NCI-H2196 treated with DMSO at 0.1 percent for 48 hours (cell line): ENCODE measurements around the gene MACIR.
A peak's percentile ranks its signal among the peaks of the same experiment; 100 is the strongest.

Experiments used
- DNase-seq: peaks from one replicate; lab custom pipeline; 2025; ENCODE audit not compliant: unreplicated experiment; lab: John Stamatoyannopoulos, UW

The MACIR gene

GRCh38 chr5:103245761-103246160, 12.8 kb upstream of the MACIR start:
- no peak for DNase-seq

- DNase-seq, result no peak
Measured at GRCh38 chr5:103247118-103247517, 11.4 kb upstream of the MACIR start.

GRCh38 chr5:103249068-103249467, 9.5 kb upstream of the MACIR start:
- DNase-seq, result no peak

- no peak for DNase-seq
Measured at GRCh38 chr5:103254921-103255320, 3.6 kb upstream of the MACIR start.

- DNase-seq, result no peak
Measured at GRCh38 chr5:103255691-103256090, 2.9 kb upstream of the MACIR start.

- no peak for DNase-seq
Measured at GRCh38 chr5:103256178-103256577, 2.4 kb upstream of the MACIR start.

- DNase-seq, result peak; percentile 41
Measured at GRCh38 chr5:103258957-103259704, 568 bp downstream of the MACIR start.

GRCh38 chr5:103259705-103260355, 1.3 kb downstream of the MACIR start:
- DNase-seq, result no peak

GRCh38 chr5:103260951-103261350, 2.4 kb downstream of the MACIR start:
- no peak for DNase-seq

GRCh38 chr5:103262422-103262871, 3.9 kb downstream of the MACIR start:
- no peak for DNase-seq

GRCh38 chr5:103263054-103263453, 4.5 kb downstream of the MACIR start:
- no peak for DNase-seq

- no peak for DNase-seq
Measured at GRCh38 chr5:103264508-103264907, 5.9 kb downstream of the MACIR start.

GRCh38 chr5:103270581-103270980, 12.0 kb downstream of the MACIR start:
- no peak for DNase-seq

- no peak for DNase-seq
Measured at GRCh38 chr5:103271570-103272289, 13.2 kb downstream of the MACIR start.

- no peak for DNase-seq
Measured at GRCh38 chr5:103272377-103272776, 13.8 kb downstream of the MACIR start.

- DNase-seq, result no peak
Measured at GRCh38 chr5:103273952-103274351, 15.4 kb downstream of the MACIR start.

- no peak for DNase-seq
Measured at GRCh38 chr5:103275851-103276250, 17.3 kb downstream of the MACIR start.

GRCh38 chr5:103280967-103281366, 22.4 kb downstream of the MACIR start:
- no peak for DNase-seq

- DNase-seq, result no peak
Measured at GRCh38 chr5:103283120-103283519, 24.6 kb downstream of the MACIR start.

- no peak for DNase-seq
Measured at GRCh38 chr5:103283869-103284268, 25.3 kb downstream of the MACIR start.

- DNase-seq, result no peak
Measured at GRCh38 chr5:103286622-103287021, 28.1 kb downstream of the MACIR start.

GRCh38 chr5:103289024-103289423, 30.5 kb downstream of the MACIR start:
- no peak for DNase-seq
